MCF 10A (cell line): ENCODE measurements around the gene USH1G. TPM values are rescaled to one million over a fixed set of nuclear protein-coding genes. Genes with fewer than 3 reads are reported as not detected.

Source experiments
- BruUV-seq: library from RNA; stranded (reverse); fragments of 400-500 nt; replicated peaks from 2 replicates; lab custom pipeline; 2021; lab: Mats Ljungman, UMichigan
- CTCF ChIA-PET: fragments of 300-600 bp; sonication (Branson Sonifier 250); formaldehyde crosslinking; extraction: SDS; loops from one replicate; lab custom pipeline; 2021; ENCODE audit warnings: antibody characterized with exemption, inconsistent platforms; lab: Yijun Ruan, JAX
- POLR2A ChIA-PET: fragments of 300-600, 350-650 bp; sonication (Branson Sonifier 250); formaldehyde crosslinking; extraction: SDS; loops from one replicate; lab custom pipeline; 2020; ENCODE audit warnings: antibody characterized with exemption, inconsistent platforms; lab: Yijun Ruan, JAX
- DNase-seq: peaks from one replicate; pipeline ENCODE4 v3.0.0-alpha.2; 2018; ENCODE audit not compliant: unreplicated experiment
- H3K27ac Mint-ChIP-seq: one replicate; pipeline ENCODE4 v1.8.0; 2022; ENCODE audit warnings: mild to moderate bottlenecking, low read depth, mixed read lengths; ENCODE audit not compliant: unreplicated experiment
- H3K27me3 Mint-ChIP-seq: one replicate; pipeline ENCODE4 v1.8.0; 2022; ENCODE audit warnings: mixed read lengths; ENCODE audit not compliant: insufficient read depth, unreplicated experiment
- H3K36me3 Mint-ChIP-seq: one replicate; pipeline ENCODE4 v1.8.0; 2022; ENCODE audit warnings: mild to moderate bottlenecking, moderate library complexity, mixed read lengths; ENCODE audit not compliant: insufficient read depth, unreplicated experiment
- H3K4me1 Mint-ChIP-seq: one replicate; pipeline ENCODE4 v1.8.0; 2022; ENCODE audit warnings: mixed read lengths; ENCODE audit not compliant: insufficient read depth, unreplicated experiment
- H3K4me3 Mint-ChIP-seq: one replicate; pipeline ENCODE4 v1.8.0; 2022; ENCODE audit warnings: mild to moderate bottlenecking, moderate library complexity, mixed read lengths; ENCODE audit not compliant: unreplicated experiment
- H3K9me3 Mint-ChIP-seq: one replicate; pipeline ENCODE4 v1.8.0; 2022; ENCODE audit warnings: mixed read lengths; ENCODE audit not compliant: unreplicated experiment
- intact Hi-C: fragments of 100-400 bp; cut with micrococcal nuclease; formaldehyde crosslinking; loops from 2 replicates; pipeline ENCODE4 v1.14.1; 2022
- total RNA-seq: library from RNA; stranded (reverse); gene quantifications from 2 replicates; pipeline ENCODE4 v1.2.3, GENCODE V29; 2022
- TF ChIP-seq, protein P1 (sequence below): fragments of 200-600 bp; IDR thresholded peaks from one replicate; pipeline ENCODE4 v1.8.0; 2022; ENCODE audit warnings: antibody characterized with exemption, mild to moderate bottlenecking; ENCODE audit not compliant: unreplicated experiment

USH1G gene
- total RNA-seq, 1 experiment from 2014 or later, result not detected

DNA sequence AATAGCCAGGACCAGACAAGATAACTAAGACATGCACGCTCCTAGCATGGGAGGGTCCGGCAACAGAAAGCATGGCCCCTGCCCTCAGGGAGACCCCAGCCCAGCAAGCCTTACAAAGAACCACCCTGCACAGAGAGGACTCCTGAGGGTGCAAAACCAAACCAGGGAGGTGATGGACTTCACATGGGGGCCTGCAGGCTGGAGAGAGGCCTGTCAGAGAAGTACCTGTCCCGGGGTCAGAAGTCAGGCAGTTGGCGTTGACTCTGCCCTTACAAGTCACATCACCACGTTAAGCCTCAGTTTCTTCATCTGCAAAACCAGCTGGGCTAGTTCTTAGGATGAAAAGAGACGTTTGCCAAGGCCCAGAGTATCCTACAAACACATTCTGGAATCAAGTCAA lies 5.7 kb upstream of the USH1G start:
- H3K27me3 Mint-ChIP-seq, result peaks cover 29% of the 10 kb centered on the region
- no peaks in the 10 kb centered on the region for H3K9me3 Mint-ChIP-seq
- ChIA-PET CTCF (interaction anchor here (1.2 to 11.5 kb wide), 2 partner anchors 30 to 31 kb away, joined by 3 to 233 read pairs; no protein-coding TSS in a partner anchor), POLR2A (no interaction called here)
- TF ChIP-seq, protein P1, sequence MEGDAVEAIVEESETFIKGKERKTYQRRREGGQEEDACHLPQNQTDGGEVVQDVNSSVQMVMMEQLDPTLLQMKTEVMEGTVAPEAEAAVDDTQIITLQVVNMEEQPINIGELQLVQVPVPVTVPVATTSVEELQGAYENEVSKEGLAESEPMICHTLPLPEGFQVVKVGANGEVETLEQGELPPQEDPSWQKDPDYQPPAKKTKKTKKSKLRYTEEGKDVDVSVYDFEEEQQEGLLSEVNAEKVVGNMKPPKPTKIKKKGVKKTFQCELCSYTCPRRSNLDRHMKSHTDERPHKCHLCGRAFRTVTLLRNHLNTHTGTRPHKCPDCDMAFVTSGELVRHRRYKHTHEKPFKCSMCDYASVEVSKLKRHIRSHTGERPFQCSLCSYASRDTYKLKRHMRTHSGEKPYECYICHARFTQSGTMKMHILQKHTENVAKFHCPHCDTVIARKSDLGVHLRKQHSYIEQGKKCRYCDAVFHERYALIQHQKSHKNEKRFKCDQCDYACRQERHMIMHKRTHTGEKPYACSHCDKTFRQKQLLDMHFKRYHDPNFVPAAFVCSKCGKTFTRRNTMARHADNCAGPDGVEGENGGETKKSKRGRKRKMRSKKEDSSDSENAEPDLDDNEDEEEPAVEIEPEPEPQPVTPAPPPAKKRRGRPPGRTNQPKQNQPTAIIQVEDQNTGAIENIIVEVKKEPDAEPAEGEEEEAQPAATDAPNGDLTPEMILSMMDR, result no peak
- no peaks in the 10 kb centered on the region for H3K36me3 Mint-ChIP-seq
- no peak overlapping the region for H3K27ac Mint-ChIP-seq
- DNase-seq, result no peak
- intact Hi-C loops, result no loop called here
- no peak overlapping the region for H3K4me3 Mint-ChIP-seq
- H3K4me1 Mint-ChIP-seq, result no peaks in the 10 kb centered on the region
- no TSS peak for BruUV-seq

- BruUV-seq, result no TSS peak
- TF ChIP-seq, protein P1, result no peak
- no peak overlapping the region for H3K4me3 Mint-ChIP-seq
- H3K27me3 Mint-ChIP-seq, result peaks cover 29% of the 10 kb centered on the region
- no peaks in the 10 kb centered on the region for H3K4me1 Mint-ChIP-seq
- no peaks in the 10 kb centered on the region for H3K9me3 Mint-ChIP-seq
- intact Hi-C loops, result no loop called here
- CTCF ChIA-PET, result interaction anchor here (0.6 to 11.5 kb wide), 3 partner anchors 9 to 34 kb away, joined by 3 to 233 read pairs (median 4); no protein-coding TSS in a partner anchor
- DNase-seq, result no peak
- POLR2A ChIA-PET, result interaction anchor here (1.1 to 1.4 kb wide), 2 partner anchors 33 to 36 kb away, joined by 6 read pairs; no protein-coding TSS in a partner anchor
- H3K36me3 Mint-ChIP-seq, result no peaks in the 10 kb centered on the region
- no peak overlapping the region for H3K27ac Mint-ChIP-seq
Observed at GRCh38 chr17:74925242-74925641, 2.2 kb upstream of the USH1G start.

DNA sequence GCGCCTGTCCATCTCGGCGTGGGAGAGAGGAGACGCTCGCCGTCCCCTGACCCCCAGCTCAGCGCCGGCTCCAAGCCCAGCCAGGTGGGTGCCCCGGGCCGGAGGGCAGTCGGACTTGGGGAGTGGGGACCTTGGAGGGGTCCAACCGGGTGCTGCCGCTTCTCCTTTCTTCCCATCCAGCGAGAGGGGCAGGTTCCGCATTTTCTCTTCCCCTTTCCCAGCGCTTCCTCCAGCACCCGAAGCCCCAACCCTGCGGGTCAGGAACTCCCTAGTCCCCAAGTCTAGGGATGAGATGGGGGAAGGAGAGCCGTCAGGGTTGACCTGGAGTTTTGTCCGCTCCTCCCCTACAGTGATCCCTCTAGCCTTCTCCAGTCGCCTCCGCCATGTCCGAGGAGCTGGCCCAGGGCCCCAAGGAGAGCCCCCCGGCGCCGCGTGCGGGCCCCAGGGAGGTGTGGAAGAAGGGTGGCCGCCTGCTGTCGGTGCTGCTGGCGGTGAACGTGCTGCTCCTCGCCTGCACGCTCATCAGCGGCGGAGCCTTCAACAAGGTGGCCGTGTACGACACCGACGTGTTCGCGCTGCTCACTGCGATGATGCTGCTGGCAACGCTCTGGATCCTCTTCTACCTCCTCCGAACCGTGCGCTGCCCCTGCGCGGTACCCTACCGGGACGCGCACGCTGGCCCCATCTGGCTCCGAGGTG lies 1.3 kb upstream of the USH1G start, which contains the start of gene OTOP2:
Gene OTOP2 (plus strand): TSS at position 24 of the 699 bp plus-strand sequence. CDS start 360 bp downstream, at position 384.
- intact Hi-C loops, result no loop called here
- CTCF ChIA-PET, result interaction anchor here (0.7 to 11.5 kb wide), 13 partner anchors 9 to 249 kb away, joined by 3 to 233 read pairs (median 4); no protein-coding TSS in a partner anchor
- Mint-ChIP-seq H3K4me3 (peak within 1 kb of the TSS; percentile 53), H3K9me3 (no peaks in the 10 kb centered on the region), H3K36me3 (no peaks in the 10 kb centered on the region), H3K27me3 (peaks cover 29% of the 10 kb centered on the region), H3K27ac (no peak within 1 kb of the TSS), H3K4me1 (no peaks in the 10 kb centered on the region)
- no peak for DNase-seq
- POLR2A ChIA-PET, result interaction anchor here (0.9 to 1.4 kb wide), 2 partner anchors 33 to 37 kb away, joined by 5 to 6 read pairs; no protein-coding TSS in a partner anchor
- BruUV-seq, result no TSS peak
- TF ChIP-seq, protein P1, result no peak

- H3K4me1 Mint-ChIP-seq, result no peaks in the 10 kb centered on the region
- DNase-seq, result peak; percentile 40
- no TSS peak for BruUV-seq
- H3K27me3 Mint-ChIP-seq, result peaks cover 29% of the 10 kb centered on the region
- no peaks in the 10 kb centered on the region for H3K9me3 Mint-ChIP-seq
- POLR2A ChIA-PET, result interaction anchor here (0.9 kb wide), 1 partner anchor 34 kb away, joined by 5 read pairs; no protein-coding TSS in a partner anchor
- no peak overlapping the region for H3K27ac Mint-ChIP-seq
- no peaks in the 10 kb centered on the region for H3K36me3 Mint-ChIP-seq
- H3K4me3 Mint-ChIP-seq, result peak overlapping the region; percentile 53
- intact Hi-C loops, result loop anchor here (1.0 kb wide), 1 partner anchor 35 kb away; no protein-coding TSS in a partner anchor
- CTCF ChIA-PET, result interaction anchor here (0.7 to 11.5 kb wide), 14 partner anchors 9 to 250 kb away, joined by 3 to 233 read pairs (median 4); no protein-coding TSS in a partner anchor
- TF ChIP-seq, protein P1, result peak; percentile 99
Observed at GRCh38 chr17:74923538-74924249, 639 bp upstream of the USH1G start.
